Peyer's patch (tissue), 4 donors: ENCODE data around the gene ITGB2. TPM values are rescaled to one million over a fixed set of nuclear protein-coding genes. Genes with fewer than 3 reads are reported as not detected.

ENCODE experiments used
- DNase-seq, 3 donors: peaks; one replicate each; pipeline ENCODE4 v3.0.0-alpha.2; 2017 to 2019
- H3K27ac ChIP-seq, 4 donors: fragments of 200-600 bp; sonication (generic); one replicate each; pipeline ENCODE4 v1.5.1; 2016 to 2019
- H3K27me3 ChIP-seq, 2 donors: fragments of 200-600 bp; sonication (generic); one replicate each; pipeline ENCODE4 v1.5.1; 2019
- H3K36me3 ChIP-seq, 3 donors: fragments of 200-600 bp; sonication (generic); one replicate each; pipeline ENCODE4 v1.5.1; 2016 to 2019
- H3K4me1 ChIP-seq, 4 donors: fragments of 200-600 bp; sonication (generic); one replicate each; pipeline ENCODE4 v1.5.1; 2016 to 2019
- H3K4me3 ChIP-seq, 4 donors: fragments of 200-600 bp; sonication (generic); 1 replicate in 3 of 4; 2 replicates in 1 of 4; pipeline ENCODE4 v1.5.1; 2016 to 2019; ENCODE audit warnings: mild to moderate bottlenecking in 1 of 4
- H3K9me3 ChIP-seq, 4 donors: fragments of 200-600 bp; sonication (generic); one replicate each; pipeline ENCODE4 v1.5.1; 2016 to 2019; ENCODE audit warnings: mild to moderate bottlenecking in 1 of 4
- POLR2A ChIP-seq, 2 donors: fragments of 450-650 bp; IDR thresholded peaks; one replicate each; pipeline ENCODE4 v1.5.1; 2017; ENCODE audit warnings: antibody characterized with exemption in 2 of 2, mild to moderate bottlenecking in 2 of 2, moderate library complexity in 2 of 2
- total RNA-seq, 4 donors: library from RNA; depleted of rRNA; stranded (reverse); fragments of >200 nt; gene quantifications; one replicate each; pipeline ENCODE4 v1.1.0, GENCODE V29; 2016
- TF ChIP-seq, protein P1 (sequence below), 6 experiments: fragments of 450-650 bp in 4 of 6; fragments of 200-600 bp in 2 of 6; sonication (generic) in 1 of 6; IDR thresholded peaks; one replicate each; pipeline ENCODE4 v1.5.1; 2017 to 2019; ENCODE audit warnings: antibody characterized with exemption in 6 of 6, mild to moderate bottlenecking in 3 of 6, moderate library complexity in 1 of 6

ITGB2 gene
- total RNA-seq, 4 donors from 2014 or later, result 9.3 to 58.6 (median 16.4) TPM

DNA sequence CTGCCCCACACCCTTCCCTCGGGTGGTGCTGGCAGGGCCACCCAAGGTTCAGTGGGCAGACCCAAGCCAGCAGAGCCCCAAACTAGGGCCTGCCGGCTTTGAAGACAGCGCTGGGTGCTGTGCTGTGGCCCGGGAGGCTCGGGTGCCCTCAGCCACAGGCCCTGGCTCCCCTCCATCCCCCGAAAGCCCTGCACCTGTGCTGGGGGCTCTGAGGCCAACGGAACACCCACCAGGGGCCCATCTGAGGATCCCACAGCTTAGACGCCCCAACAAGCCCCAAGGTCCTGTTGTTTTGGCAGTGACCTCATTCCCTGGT lies 8.6 kb downstream of the ITGB2 start:
- no peak for DNase-seq
- Histone ChIP-seq H3K4me1 (peaks cover 5 to 58% (median 36%) of the 10 kb centered on the region in 4 donors), H3K27me3 (no peaks in the 10 kb centered on the region), H3K4me3 (peak overlapping the region in 1 of 4 donors; percentile 14), H3K9me3 (no peaks in the 10 kb centered on the region), H3K36me3 (no peaks in the 10 kb centered on the region), H3K27ac (peak overlapping the region; percentile 50 to 77 (median 70))
- TF ChIP-seq POLR2A (IDR thresholded peaks at IDR 0.05), result no peak
- TF ChIP-seq, protein P1, sequence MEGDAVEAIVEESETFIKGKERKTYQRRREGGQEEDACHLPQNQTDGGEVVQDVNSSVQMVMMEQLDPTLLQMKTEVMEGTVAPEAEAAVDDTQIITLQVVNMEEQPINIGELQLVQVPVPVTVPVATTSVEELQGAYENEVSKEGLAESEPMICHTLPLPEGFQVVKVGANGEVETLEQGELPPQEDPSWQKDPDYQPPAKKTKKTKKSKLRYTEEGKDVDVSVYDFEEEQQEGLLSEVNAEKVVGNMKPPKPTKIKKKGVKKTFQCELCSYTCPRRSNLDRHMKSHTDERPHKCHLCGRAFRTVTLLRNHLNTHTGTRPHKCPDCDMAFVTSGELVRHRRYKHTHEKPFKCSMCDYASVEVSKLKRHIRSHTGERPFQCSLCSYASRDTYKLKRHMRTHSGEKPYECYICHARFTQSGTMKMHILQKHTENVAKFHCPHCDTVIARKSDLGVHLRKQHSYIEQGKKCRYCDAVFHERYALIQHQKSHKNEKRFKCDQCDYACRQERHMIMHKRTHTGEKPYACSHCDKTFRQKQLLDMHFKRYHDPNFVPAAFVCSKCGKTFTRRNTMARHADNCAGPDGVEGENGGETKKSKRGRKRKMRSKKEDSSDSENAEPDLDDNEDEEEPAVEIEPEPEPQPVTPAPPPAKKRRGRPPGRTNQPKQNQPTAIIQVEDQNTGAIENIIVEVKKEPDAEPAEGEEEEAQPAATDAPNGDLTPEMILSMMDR (IDR thresholded peaks at IDR 0.05), result no peak

DNA sequence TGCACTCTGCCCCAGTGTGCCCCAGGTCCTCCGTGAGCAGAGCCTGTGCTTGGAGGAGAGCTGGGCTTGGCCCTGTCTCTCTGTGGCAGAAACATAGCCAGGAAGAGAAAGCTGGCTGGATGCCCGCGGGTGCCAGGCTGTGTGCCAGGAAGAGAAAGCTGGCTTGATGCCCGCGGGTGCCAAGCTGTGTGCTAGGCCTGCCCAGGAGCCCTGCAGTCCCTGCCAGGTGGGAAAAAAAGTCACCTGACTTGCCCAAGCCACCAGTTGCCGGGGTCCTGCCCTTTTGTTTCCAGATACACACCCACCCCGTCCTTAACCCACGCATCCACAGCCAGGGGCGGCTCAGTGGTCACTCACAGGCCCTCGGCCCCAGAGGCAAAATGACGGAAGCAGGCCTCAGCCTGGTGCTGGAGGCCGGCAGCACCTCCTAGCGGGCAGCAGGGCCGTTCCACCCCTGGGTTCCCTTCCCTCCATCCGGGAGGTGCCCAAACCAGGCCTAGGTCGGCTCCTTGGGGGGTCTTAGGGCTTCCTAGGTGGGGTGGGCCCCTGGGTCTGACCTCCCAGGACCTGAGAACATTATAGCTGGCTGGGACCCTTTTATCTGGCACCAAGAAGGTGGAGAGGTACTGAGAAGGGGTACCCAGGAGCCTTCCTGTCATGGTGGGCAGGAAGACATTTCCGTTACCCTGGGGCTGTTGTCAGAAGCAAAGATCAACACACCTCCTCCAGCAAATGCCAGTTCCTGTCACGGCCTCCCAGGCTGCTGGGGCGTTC lies 9.1 kb downstream of the ITGB2 start:
- peaks cover 5 to 52% (median 36%) of the 10 kb centered on the region in 4 donors for H3K4me1 ChIP-seq
- no peak for TF ChIP-seq POLR2A (IDR thresholded peaks at IDR 0.05)
- TF ChIP-seq, protein P1 (IDR thresholded peaks at IDR 0.05), result peak in 4 of 6 experiments; percentile 46 to 80 (median 79)

DNA sequence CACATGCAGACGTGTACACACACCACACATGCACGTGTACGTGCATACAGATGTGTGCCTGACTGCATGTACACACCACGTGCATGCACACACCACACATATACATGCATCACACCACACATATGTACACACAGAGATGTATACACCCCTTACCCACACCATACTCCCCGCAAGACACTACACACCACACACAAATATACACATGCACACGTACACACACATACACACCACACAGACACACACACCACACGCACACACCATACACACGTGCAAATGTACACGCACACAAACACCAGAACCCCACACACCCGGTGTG lies 9.7 kb downstream of the ITGB2 start:
- no peaks in the 10 kb centered on the region for H3K9me3 ChIP-seq
- TF ChIP-seq, protein P1 (IDR thresholded peaks at IDR 0.05), result no peak
- TF ChIP-seq POLR2A (IDR thresholded peaks at IDR 0.05), result no peak
- H3K27me3 ChIP-seq, result no peaks in the 10 kb centered on the region
- peaks cover 5 to 50% (median 36%) of the 10 kb centered on the region in 4 donors for H3K4me1 ChIP-seq
- H3K27ac ChIP-seq, result peak overlapping the region; percentile 50 to 77 (median 70)
- no peaks in the 10 kb centered on the region for H3K36me3 ChIP-seq
- no peak overlapping the region for H3K4me3 ChIP-seq
- no peak for DNase-seq

More for the DNA sequence above, 9.1 kb downstream of the ITGB2 start:
- no peaks in the 10 kb centered on the region for H3K36me3 ChIP-seq
- no peaks in the 10 kb centered on the region for H3K9me3 ChIP-seq
- peak overlapping the region; percentile 50 to 77 (median 70) for H3K27ac ChIP-seq
- peak overlapping the region in 1 of 4 donors; percentile 14 for H3K4me3 ChIP-seq
- no peaks in the 10 kb centered on the region for H3K27me3 ChIP-seq
- peak in 2 of 3 donors; percentile 88 to 96 for DNase-seq

- no peaks in the 10 kb centered on the region for H3K36me3 ChIP-seq
These were observed 10.3 kb downstream of the ITGB2 start for GRCh38 chr21:44910229-44911067.

GRCh38 chr21:44909719-44910118 lies 11.0 kb downstream of the ITGB2 start:
- Histone ChIP-seq H3K27ac (no peak overlapping the region), H3K4me1 (peaks cover 5 to 50% (median 35%) of the 10 kb centered on the region in 4 donors), H3K27me3 (no peaks in the 10 kb centered on the region), H3K36me3 (no peaks in the 10 kb centered on the region), H3K9me3 (no peaks in the 10 kb centered on the region), H3K4me3 (no peak overlapping the region)
- DNase-seq, result no peak
- no peak for TF ChIP-seq POLR2A (IDR thresholded peaks at IDR 0.05)
- TF ChIP-seq, protein P1 (IDR thresholded peaks at IDR 0.05), result no peak

More at GRCh38 chr21:44910229-44911067, 10.3 kb downstream of the ITGB2 start:
- H3K4me3 ChIP-seq, result no peak overlapping the region
- H3K4me1 ChIP-seq, result peaks cover 5 to 50% (median 36%) of the 10 kb centered on the region in 4 donors
- TF ChIP-seq, protein P1 (IDR thresholded peaks at IDR 0.05), result no peak
- no peak for TF ChIP-seq POLR2A (IDR thresholded peaks at IDR 0.05)
- no peak for DNase-seq
- peak overlapping the region in 3 of 4 donors; percentile 50 to 77 (median 70) for H3K27ac ChIP-seq
- H3K9me3 ChIP-seq, result no peaks in the 10 kb centered on the region
- H3K27me3 ChIP-seq, result no peaks in the 10 kb centered on the region
